ENCODE results near the gene POM121L12.

GRCh38 chr7:53048638-53049037, 13.2 kb downstream of the POM121L12 start:
- TF ChIP-seq CTCF (conservative IDR thresholded peaks at IDR 0.05; ENCODE audit: low read depth, low read length) (no peak), EZH2 (IDR thresholded peaks at IDR 0.05; ENCODE audit: low read length, unreplicated experiment) (no peak)

Data from PC-3 (cell line).